Activated B cell treated with CpG ODN at 0.5 μM for 24 hours (primary cell): ENCODE results near the gene TAS2R40. TPM values are rescaled to one million over a fixed set of nuclear protein-coding genes. Genes with fewer than 3 reads are reported as not detected.

Experiments used
- ATAC-seq: fragments of 200-7000 bp; cut with Tn5 transposase; one replicate; pipeline ENCODE4 v1.10.0; 2021; ENCODE audit warnings: low read depth, mild to moderate bottlenecking, moderate library complexity
- CTCF ChIA-PET: fragments of 350-600 bp; sonication (Branson Sonifier 250); formaldehyde crosslinking; loops from one replicate; lab custom pipeline; 2021; ENCODE audit warnings: antibody characterized with exemption; lab: Charles Lee
- POLR2A ChIA-PET: fragments of 350-600 bp; sonication (Branson Sonifier 250); formaldehyde crosslinking; loops from one replicate; lab custom pipeline; 2021; ENCODE audit warnings: antibody characterized with exemption; lab: Charles Lee
- DNase-seq: peaks from one replicate; pipeline ENCODE4 v3.0.0; 2022
- H3K27ac Mint-ChIP-seq: one replicate; pipeline ENCODE4 v1.8.0; 2020; ENCODE audit warnings: mixed read lengths
- H3K27me3 Mint-ChIP-seq: one replicate; pipeline ENCODE4 v1.8.0; 2021; ENCODE audit warnings: mixed read lengths
- H3K36me3 Mint-ChIP-seq: one replicate; pipeline ENCODE4 v1.8.0; 2021; ENCODE audit warnings: low read depth, mixed read lengths
- H3K4me1 Mint-ChIP-seq: one replicate; pipeline ENCODE4 v1.8.0; 2021; ENCODE audit warnings: mixed read lengths
- H3K4me3 Mint-ChIP-seq: one replicate; pipeline ENCODE4 v1.8.0; 2020; ENCODE audit warnings: mild to moderate bottlenecking, mixed read lengths
- H3K9me3 Mint-ChIP-seq: one replicate; pipeline ENCODE4 v1.8.0; 2020; ENCODE audit warnings: mixed read lengths
- CTCF ChIP-seq: fragments of 200-600 bp; IDR thresholded peaks from one replicate; pipeline ENCODE4 v1.8.0; 2022; ENCODE audit warnings: antibody characterized with exemption, mild to moderate bottlenecking
- intact Hi-C: fragments of 100-400 bp; cut with micrococcal nuclease; formaldehyde crosslinking; loops from one replicate; pipeline ENCODE4 v1.15.1; 2024
- total RNA-seq: library from RNA; stranded (reverse); gene quantifications from 2 replicates; pipeline ENCODE4 v1.2.3, GENCODE V29; 2022

The TAS2R40 gene
- total RNA-seq, 1 donor from 2014 or later: not detected

- DNase-seq (no peak), ATAC-seq (no peak)
- H3K9me3 Mint-ChIP-seq: no peaks in the 10 kb centered on the region
- no peaks in the 10 kb centered on the region for H3K4me1 Mint-ChIP-seq
- intact Hi-C loops: no loop called here
- no peak overlapping the region for H3K27ac Mint-ChIP-seq
- ChIA-PET POLR2A (no interaction called here), CTCF (interaction anchor here (1.4 kb wide), 1 partner anchor 18 kb away, joined by 3 read pairs; no protein-coding TSS in a partner anchor)
- H3K36me3 Mint-ChIP-seq: no peaks in the 10 kb centered on the region
- no peak overlapping the region for H3K4me3 Mint-ChIP-seq
- TF ChIP-seq CTCF: no peak
- peaks cover 16% of the 10 kb centered on the region for H3K27me3 Mint-ChIP-seq
Observed at GRCh38 chr7:143222782-143223181, 945 bp downstream of the TAS2R40 start.

- no peak for TF ChIP-seq CTCF
- intact Hi-C loops: no loop called here
- H3K9me3 Mint-ChIP-seq: no peaks in the 10 kb centered on the region
- ChIA-PET POLR2A (no interaction called here), CTCF (interaction anchor here (0.8 to 1.7 kb wide), 4 partner anchors 9 to 591 kb away, joined by 3 to 8 read pairs (median 4); no protein-coding TSS in a partner anchor)
- no peak for ATAC-seq
- H3K4me1 Mint-ChIP-seq: no peaks in the 10 kb centered on the region
- H3K27me3 Mint-ChIP-seq: peaks cover 16% of the 10 kb centered on the region
- H3K36me3 Mint-ChIP-seq: no peaks in the 10 kb centered on the region
- no peak overlapping the region for H3K27ac Mint-ChIP-seq
- H3K4me3 Mint-ChIP-seq: no peak overlapping the region
- no peak for DNase-seq
Observed at GRCh38 chr7:143223784-143224183, 1.9 kb downstream of the TAS2R40 start.

GRCh38 chr7:143225047-143225446 lies 3.2 kb downstream of the TAS2R40 start:
- Mint-ChIP-seq H3K27ac (no peak overlapping the region), H3K4me1 (no peaks in the 10 kb centered on the region), H3K36me3 (no peaks in the 10 kb centered on the region), H3K4me3 (no peak overlapping the region), H3K27me3 (peaks cover 13% of the 10 kb centered on the region), H3K9me3 (no peaks in the 10 kb centered on the region)
- no peak for DNase-seq
- no peak for ATAC-seq
- POLR2A ChIA-PET: no interaction called here
- CTCF ChIA-PET: interaction anchor here (1.2 to 1.7 kb wide), 3 partner anchors 10 to 221 kb away, joined by 3 to 8 read pairs (median 4); no protein-coding TSS in a partner anchor
- intact Hi-C loops: no loop called here
- no peak for TF ChIP-seq CTCF

- H3K4me1 Mint-ChIP-seq: no peaks in the 10 kb centered on the region
- ChIA-PET POLR2A (no interaction called here), CTCF (interaction anchor here (1.0 to 1.8 kb wide), 3 partner anchors 13 to 225 kb away, joined by 4 to 6 read pairs (median 4); no protein-coding TSS in a partner anchor)
- ATAC-seq (no peak), DNase-seq (no peak)
- TF ChIP-seq CTCF: no peak
- H3K36me3 Mint-ChIP-seq: no peaks in the 10 kb centered on the region
- H3K9me3 Mint-ChIP-seq: no peaks in the 10 kb centered on the region
- H3K27me3 Mint-ChIP-seq: peaks cover 6% of the 10 kb centered on the region
- intact Hi-C loops: no loop called here
- H3K27ac Mint-ChIP-seq: no peak overlapping the region
- no peak overlapping the region for H3K4me3 Mint-ChIP-seq
Observed at GRCh38 chr7:143227806-143228205, 6.0 kb downstream of the TAS2R40 start.

- intact Hi-C loops: no loop called here
- DNase-seq: no peak
- H3K27ac Mint-ChIP-seq: no peak overlapping the region
- no peak for ATAC-seq
- POLR2A ChIA-PET: interaction anchor here (0.6 kb wide), 1 partner anchor 575 kb away, joined by 3 read pairs; no protein-coding TSS in a partner anchor
- no peaks in the 10 kb centered on the region for H3K36me3 Mint-ChIP-seq
- H3K27me3 Mint-ChIP-seq: no peaks in the 10 kb centered on the region
- no peak for TF ChIP-seq CTCF
- CTCF ChIA-PET: interaction anchor here (1.8 kb wide), 1 partner anchor 11 kb away, joined by 6 read pairs; no protein-coding TSS in a partner anchor
- H3K4me3 Mint-ChIP-seq: no peak overlapping the region
- no peaks in the 10 kb centered on the region for H3K9me3 Mint-ChIP-seq
- no peaks in the 10 kb centered on the region for H3K4me1 Mint-ChIP-seq
Observed at GRCh38 chr7:143229054-143229790, 7.4 kb downstream of the TAS2R40 start.
